Mononuclear cell (primary cell): ENCODE results near the gene ZNF672. TPM values are rescaled to one million over a fixed set of nuclear protein-coding genes. Genes with fewer than 3 reads are reported as not detected.

ENCODE experiments used
- H3K27me3 ChIP-seq: 2 replicates; pipeline ENCODE4 v1.6.0; 2011; ENCODE audit warnings: low read length, control low read depth; ENCODE audit not compliant: insufficient read depth
- H3K4me1 ChIP-seq: 2 replicates; pipeline ENCODE4 v1.5.1; 2011; ENCODE audit warnings: mild to moderate bottlenecking, low read length, control low read depth; ENCODE audit not compliant: insufficient read depth
- H3K4me3 ChIP-seq: 2 replicates; pipeline ENCODE4 v1.5.1; 2011; ENCODE audit warnings: mild to moderate bottlenecking, low read length, moderate library complexity
- H3K9me3 ChIP-seq: 2 replicates; pipeline ENCODE4 v1.5.1; 2011; ENCODE audit warnings: low read depth, mild to moderate bottlenecking, control low read depth, low read length
- total RNA-seq: library from RNA; depleted of rRNA; stranded (reverse); fragments of >200 nt; gene quantifications from one replicate; pipeline ENCODE4 v1.2.3, GENCODE V29; 2012

The ZNF672 gene
- total RNA-seq, 1 donor: 13.1 TPM

DNA sequence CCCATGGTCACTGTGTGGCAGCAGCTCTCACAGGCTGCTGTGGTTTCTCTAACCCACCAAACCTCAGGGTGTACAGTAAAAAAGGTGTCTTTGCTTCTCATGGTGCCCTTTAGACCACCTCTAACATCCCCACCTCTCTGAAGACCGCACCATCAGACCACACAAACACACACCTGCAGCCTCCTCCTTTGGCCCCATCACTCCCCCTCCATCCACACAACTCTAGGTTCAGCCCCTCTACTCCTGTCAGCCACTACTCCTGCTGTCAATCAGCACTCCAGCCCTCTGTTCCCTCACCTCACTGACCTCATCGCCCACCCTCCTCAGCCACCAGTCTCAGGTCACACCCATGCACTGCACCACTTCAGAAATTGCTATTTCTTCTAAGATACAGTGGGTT lies 13.4 kb downstream of the ZNF672 start:
- Histone ChIP-seq H3K9me3 (no peaks in the 10 kb centered on the region), H3K27me3 (no peaks in the 10 kb centered on the region), H3K4me3 (no peak overlapping the region), H3K4me1 (peaks cover 31% of the 10 kb centered on the region)

DNA sequence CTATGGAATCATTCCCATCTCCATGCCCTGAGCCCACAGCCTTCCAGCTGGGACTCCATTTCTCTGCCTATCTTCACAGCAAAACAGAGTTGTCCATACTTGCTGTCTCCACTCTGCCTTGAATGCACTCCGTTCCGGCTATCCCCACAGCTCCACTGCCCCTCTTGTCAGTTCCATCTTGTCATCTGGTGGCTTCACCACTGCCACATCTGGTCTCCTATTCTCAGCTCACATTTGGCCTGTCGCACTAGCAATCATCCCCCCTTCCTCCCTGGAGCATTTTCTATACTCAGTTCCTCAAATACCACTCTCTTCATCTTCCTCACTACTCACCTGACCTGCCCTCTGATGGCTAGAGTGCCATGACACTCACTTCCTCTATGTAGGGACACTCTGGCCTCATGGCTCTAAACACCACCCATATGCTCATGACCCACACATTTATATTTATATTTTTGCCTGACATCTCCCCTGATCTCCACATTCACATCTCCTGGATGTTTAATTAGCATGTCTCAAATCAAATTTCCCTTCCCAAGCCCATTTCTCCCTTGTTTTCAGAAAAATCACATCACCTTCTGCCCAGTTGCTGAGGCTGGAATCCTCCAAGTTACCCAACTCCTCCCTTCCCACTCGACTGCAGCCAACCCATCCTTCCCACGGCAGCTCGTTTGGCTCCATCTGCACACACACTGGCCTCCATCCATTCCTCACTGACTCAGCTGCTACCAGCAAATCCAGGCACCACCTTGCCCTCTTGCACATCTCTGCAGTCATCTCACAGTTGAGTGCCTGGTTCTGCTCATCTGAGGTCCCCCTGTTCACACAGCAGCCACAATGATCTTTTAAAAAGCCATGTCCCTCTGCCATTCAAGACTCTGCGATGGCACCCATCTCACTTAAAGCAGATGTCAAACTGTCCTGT lies 14.7 kb downstream of the ZNF672 start:
- Histone ChIP-seq H3K4me3 (no peak overlapping the region), H3K9me3 (no peaks in the 10 kb centered on the region), H3K4me1 (peaks cover 40% of the 10 kb centered on the region), H3K27me3 (no peaks in the 10 kb centered on the region)

DNA sequence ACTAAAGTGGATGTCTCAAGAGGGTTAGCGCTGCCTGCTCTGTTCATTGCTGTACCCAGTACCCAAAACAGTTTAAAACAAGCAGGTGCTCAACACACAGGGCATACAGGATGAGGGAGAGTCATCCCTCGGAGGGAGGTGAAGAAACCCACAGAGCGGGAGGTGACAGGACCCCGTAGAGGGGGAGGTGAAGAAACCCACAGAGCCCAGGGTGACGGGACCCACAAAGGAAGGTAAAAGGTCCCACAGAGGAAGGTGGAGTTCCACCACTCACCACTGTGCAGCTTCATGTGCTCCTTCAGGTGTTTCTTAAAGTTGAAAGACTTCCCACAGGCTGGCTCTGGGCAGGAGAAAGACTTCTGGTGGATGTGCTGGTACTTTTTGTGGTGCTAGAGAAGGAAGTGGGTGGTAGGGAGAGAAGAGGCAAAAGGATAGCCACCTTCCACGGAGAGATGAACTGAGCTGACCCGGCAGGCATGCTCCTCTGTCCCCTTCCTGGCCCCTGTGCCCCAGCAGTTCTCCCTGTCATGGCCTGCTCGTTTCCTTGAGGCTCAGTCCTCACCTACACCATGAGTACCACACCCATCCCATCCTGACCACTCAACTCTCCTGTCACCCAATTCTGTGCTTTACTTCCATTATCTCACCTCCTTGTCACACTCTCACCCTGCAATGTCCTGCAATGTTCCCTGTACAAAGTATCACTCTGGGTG lies 15.8 kb downstream of the ZNF672 start:
- Histone ChIP-seq H3K9me3 (no peaks in the 10 kb centered on the region), H3K4me1 (peaks cover 49% of the 10 kb centered on the region), H3K4me3 (no peak overlapping the region), H3K27me3 (no peaks in the 10 kb centered on the region)

DNA sequence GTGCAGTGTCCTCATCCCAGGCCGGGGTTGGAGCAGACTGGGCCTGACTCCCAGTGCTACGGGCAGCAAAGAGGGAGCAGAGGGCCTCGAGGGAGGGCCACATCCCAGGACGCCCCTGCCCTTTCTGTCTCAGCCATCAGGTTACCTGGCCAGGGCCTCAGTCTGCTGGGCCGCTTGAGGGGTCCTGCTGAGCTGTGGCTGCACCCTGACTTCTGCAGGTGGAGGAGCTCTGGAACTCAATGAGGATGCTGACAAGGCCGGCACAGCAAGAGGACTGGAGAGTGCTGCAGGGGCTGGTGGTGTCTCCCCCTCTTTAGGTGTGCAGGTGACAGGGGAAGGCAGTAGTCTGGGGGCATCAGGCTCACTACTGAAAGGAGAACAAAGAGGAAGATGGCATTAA lies 17.6 kb downstream of the ZNF672 start:
- Histone ChIP-seq H3K4me3 (no peak overlapping the region), H3K4me1 (peaks cover 62% of the 10 kb centered on the region), H3K27me3 (no peaks in the 10 kb centered on the region), H3K9me3 (no peaks in the 10 kb centered on the region)

DNA sequence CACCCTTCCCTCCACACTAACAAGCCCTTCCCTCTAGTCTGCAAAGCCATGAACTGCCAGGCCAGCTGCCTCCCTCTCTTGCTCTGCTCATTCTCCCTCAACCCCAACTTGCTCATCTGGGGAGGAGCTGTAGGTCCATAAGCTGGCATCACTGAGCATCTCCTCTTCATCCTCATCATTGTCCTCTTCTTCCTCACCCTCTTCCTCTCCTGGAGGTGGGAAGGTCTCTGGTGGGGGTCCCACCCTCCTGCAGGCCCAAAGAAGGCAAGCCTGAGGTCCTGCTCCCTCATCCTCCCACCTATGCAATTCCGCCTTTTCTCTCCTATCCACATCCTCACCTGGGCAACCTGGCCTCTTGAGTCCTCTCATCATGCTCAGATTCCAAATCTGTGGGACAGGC lies 18.2 kb downstream of the ZNF672 start:
- Histone ChIP-seq H3K4me3 (no peak overlapping the region), H3K9me3 (no peaks in the 10 kb centered on the region), H3K4me1 (peaks cover 62% of the 10 kb centered on the region), H3K27me3 (no peaks in the 10 kb centered on the region)

DNA sequence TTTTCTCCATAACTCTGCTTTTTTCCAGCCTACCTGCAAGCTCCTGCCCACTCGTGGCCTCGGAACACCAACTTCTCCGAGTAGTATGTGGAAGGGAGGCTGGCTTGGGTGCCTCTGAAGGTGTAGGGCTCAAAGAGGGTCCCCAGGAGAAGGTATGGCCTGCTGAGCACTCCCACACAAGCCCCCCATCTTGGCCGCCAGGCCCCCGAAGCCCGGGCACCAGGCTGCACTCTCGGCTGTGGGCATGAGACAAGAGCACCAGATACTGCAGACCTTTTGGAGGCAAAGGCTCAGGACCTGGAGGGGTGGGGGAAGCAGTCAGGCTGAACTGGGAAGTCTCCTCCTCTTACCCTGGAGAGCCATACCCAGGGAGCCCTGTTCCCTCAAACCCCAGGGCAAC lies 19.2 kb downstream of the ZNF672 start:
- H3K4me3 ChIP-seq: no peak overlapping the region
- peaks cover 58% of the 10 kb centered on the region for H3K4me1 ChIP-seq
- H3K27me3 ChIP-seq: no peaks in the 10 kb centered on the region

DNA sequence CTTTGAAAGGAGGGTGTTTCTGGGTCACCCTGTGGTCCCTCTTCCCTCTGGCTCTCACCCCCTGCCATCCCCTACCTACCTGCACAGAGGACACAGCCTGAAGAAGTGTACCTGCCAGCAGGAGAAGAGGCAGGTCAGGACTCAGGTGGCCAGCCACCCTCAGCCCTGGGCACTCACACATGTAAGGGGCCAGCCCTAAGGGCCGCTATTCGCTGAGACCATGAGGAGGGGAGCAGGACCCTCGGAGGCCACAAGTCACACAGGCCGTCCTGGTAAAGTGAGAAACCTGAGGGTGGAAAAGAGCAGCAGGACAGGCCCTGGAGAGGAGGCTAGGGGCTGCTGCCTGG lies 19.7 kb downstream of the ZNF672 start:
- H3K4me1 ChIP-seq: peaks cover 59% of the 10 kb centered on the region
- H3K4me3 ChIP-seq: peak overlapping the region; percentile 55
- H3K9me3 ChIP-seq: no peaks in the 10 kb centered on the region
- H3K27me3 ChIP-seq: no peaks in the 10 kb centered on the region

More for the DNA sequence above, 19.2 kb downstream of the ZNF672 start:
- no peaks in the 10 kb centered on the region for H3K9me3 ChIP-seq

DNA sequence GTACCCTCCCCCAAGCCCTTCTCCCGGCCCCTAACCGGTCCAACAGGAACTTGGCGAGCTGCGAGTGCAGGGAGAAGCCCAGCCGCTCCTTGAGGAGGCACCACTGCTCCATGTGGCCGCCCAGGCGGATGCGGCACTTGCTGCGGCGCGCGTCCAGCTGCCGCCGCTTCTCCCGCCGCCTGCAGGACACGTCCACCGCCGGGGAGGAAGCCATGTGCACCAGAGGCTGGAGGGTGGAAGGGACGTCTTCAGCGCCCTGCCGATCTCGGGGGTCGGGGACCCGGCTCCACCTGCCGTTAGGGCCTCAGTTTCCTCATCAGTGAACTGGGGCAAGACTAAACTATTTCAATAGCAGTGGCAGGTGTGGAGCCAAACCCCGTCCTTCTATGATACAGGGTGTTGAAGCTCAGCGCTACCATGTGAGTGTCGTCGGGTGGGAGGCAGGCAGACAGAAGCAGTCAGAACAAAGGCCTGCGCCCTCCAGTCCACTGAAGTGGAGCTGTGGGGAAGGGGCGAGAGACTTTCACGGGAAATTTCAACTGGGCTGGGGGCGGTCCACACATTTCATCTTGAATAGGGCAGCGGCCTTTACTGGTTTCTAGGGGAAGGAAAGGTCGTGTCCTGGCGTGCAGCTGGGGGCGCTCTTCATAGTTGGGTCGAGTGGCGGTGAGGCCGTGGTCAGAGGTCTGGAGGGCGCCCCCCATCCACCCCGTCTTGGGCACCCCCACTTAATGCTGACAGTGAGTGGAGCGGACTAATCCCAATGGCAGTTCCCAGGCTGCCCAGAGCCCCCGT lies 20.3 kb downstream of the ZNF672 start:
- no peaks in the 10 kb centered on the region for H3K27me3 ChIP-seq
- H3K9me3 ChIP-seq: no peaks in the 10 kb centered on the region
- peak overlapping the region; percentile 55 for H3K4me3 ChIP-seq
- H3K4me1 ChIP-seq: peaks cover 60% of the 10 kb centered on the region

DNA sequence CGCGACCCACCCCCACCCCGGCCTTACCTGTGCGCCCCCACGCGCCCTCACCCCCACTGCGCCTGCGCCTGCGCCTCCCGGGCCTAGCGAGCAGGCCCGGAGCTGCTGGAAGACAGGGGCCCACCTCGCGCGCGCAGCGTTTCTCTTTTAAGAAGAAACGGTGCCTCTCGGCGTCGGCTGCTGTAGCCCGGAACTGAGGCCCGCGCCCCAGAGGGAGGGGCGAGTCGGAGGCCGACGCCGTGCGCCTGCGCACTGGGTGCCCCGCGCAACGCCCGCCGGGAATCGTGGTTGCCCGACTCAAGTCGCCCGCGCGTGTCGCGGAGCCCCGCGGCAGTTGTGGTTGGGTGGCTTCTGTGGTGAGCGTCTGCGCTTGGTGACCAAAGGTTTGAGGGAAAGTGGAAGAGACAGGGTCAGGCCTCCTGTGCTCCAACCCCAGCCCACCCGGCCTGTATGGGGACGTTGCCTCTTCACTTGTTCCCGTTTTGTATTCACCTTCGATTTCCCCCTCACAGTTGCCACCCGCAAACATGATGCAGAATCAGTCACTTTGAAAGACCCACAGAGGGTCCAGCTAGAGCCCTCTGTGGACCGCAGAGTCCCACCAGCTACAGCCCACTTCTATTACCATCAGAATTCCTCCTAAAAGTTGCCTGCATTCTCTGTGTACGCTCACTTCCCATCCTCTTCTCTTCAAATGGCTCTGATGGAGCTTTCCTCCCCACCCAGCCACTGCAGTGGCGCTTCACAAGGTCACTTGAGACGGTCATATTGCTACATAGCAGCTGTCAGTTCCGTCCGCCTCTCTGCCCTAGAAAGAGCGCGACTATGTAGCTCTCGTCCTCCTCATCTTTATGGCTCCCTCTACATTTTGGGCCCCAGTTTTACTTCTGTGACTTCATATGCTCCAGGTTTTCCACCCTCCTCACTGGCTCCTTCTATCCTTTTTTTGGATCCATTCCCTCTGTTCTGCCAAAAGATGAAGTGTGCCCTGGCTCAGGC lies 21.2 kb downstream of the ZNF672 start, which contains the start of gene ZNF692:
ZNF692 (minus strand) TSS at position 195 of the 999 bp plus-strand sequence. CDS start 776 bp downstream, outside the sequence.
- Histone ChIP-seq H3K27me3 (no peaks in the 10 kb centered on the region), H3K4me1 (peaks cover 59% of the 10 kb centered on the region), H3K9me3 (no peaks in the 10 kb centered on the region), H3K4me3 (peak within 1 kb of the TSS; percentile 55)

DNA sequence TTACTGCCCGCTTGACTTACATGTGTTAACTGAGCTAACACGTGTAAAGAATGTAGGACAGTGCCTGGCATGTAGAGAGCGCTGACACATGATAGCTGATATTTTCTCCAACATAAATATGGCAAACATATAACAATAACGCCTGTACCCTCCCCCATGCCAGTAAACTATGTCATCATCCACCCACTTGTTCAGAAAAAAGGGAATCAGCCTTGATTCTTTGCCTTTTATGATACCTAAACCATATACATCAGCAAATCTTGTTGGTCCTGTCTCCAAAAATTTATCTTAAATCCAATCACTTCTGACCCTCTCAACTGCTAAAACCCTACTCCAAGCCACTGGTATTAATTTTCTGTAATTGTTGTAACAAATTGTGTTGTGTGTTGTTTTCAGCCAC lies 22.0 kb downstream of the ZNF672 start:
- Histone ChIP-seq H3K9me3 (no peaks in the 10 kb centered on the region), H3K27me3 (no peaks in the 10 kb centered on the region), H3K4me3 (no peak overlapping the region), H3K4me1 (peaks cover 51% of the 10 kb centered on the region)

DNA sequence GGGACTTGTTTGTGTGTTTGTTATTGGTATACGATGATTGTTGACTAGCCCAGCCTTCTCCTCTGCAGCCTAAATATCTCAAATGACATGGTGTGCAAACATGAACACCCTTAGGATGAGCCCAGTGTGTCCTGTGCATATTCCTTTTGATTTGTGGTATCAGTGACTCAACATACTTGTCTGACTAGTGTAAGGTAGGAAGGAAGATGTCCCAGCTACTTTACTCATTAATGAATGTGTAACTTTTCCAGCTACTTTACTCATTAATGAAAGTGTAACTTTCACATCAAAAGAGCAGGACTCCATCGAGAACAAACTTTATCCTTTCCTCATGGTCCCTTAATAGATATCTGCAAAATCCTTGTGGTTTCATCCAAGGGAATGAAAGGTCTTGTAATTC lies 23.6 kb downstream of the ZNF672 start:
- Histone ChIP-seq H3K4me1 (peaks cover 51% of the 10 kb centered on the region), H3K9me3 (no peaks in the 10 kb centered on the region), H3K4me3 (no peak overlapping the region), H3K27me3 (no peaks in the 10 kb centered on the region)

DNA sequence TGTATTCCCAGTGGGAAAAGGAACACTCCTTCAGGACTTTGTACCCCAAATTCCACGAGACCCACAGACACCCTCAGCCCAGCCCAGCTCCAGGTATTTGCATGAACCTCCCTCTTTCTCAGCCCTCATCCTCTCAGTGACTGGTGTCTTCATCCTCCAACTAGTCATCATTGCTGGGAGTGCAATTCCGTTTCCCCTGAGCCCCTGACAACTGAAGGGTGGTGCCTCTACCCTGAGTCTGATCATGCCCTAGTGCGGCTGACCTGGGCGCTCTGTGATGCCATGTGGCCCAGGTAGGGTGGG lies 24.6 kb downstream of the ZNF672 start:
- peak overlapping the region; percentile 62 for H3K4me3 ChIP-seq
- peaks cover 42% of the 10 kb centered on the region for H3K4me1 ChIP-seq

DNA sequence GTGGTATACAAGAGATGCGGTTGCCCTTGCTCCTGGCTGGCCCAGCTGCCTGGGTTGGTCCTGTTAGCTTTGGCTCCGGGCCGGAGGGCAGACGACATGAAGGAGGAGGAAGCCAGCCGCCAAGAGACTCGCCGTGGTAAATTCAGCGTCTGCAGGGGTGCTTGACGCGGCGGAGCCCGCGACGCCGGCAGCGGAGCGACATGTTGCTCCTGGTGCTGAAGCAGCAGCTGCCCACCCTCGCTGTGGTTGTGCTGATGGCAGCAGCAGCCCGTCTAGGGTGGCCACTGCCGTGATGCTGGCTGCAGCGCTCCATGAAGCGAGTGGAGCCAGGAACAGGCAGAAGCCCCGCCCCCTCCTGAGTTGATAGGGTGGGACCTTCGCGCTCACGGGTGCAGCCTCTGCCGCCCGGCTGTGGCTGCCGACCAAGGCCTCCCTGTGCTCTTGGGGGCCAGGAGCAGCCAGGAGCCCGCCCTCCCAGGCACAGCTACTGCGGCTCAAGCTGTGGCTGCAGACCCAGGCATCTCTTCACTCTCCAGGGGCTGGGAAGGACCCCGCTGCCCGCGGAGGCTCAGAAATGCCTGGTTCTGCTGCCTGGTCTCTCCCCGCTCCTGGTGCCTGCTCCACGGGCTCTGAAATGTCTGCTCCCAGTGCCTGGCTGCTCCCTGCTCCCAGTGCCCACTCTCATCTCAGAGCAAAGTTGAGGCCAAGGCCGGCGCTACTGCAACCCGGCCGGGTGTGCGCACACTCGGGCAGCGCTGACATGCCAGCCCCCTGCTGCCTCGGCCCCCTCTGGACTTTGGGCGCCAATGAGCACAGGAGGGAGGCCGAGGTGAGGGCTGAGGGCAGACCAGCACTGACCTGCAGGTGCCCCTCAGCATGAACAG lies 25.2 kb downstream of the ZNF672 start:
- Histone ChIP-seq H3K4me1 (peaks cover 36% of the 10 kb centered on the region), H3K27me3 (no peaks in the 10 kb centered on the region), H3K9me3 (no peaks in the 10 kb centered on the region), H3K4me3 (peak overlapping the region; percentile 62)

More for the DNA sequence above, 24.6 kb downstream of the ZNF672 start:
- Histone ChIP-seq H3K9me3 (no peaks in the 10 kb centered on the region), H3K27me3 (no peaks in the 10 kb centered on the region)
